NCI-H2171 treated with DMSO at 0.1 percent for 48 hours (cell line): ENCODE results near the gene STAT3.
A peak's percentile ranks its signal among the peaks of the same experiment; 100 is the strongest.

Experiments used
- DNase-seq: peaks from one replicate; lab custom pipeline; 2025; lab: John Stamatoyannopoulos, UW

Gene STAT3

DNA sequence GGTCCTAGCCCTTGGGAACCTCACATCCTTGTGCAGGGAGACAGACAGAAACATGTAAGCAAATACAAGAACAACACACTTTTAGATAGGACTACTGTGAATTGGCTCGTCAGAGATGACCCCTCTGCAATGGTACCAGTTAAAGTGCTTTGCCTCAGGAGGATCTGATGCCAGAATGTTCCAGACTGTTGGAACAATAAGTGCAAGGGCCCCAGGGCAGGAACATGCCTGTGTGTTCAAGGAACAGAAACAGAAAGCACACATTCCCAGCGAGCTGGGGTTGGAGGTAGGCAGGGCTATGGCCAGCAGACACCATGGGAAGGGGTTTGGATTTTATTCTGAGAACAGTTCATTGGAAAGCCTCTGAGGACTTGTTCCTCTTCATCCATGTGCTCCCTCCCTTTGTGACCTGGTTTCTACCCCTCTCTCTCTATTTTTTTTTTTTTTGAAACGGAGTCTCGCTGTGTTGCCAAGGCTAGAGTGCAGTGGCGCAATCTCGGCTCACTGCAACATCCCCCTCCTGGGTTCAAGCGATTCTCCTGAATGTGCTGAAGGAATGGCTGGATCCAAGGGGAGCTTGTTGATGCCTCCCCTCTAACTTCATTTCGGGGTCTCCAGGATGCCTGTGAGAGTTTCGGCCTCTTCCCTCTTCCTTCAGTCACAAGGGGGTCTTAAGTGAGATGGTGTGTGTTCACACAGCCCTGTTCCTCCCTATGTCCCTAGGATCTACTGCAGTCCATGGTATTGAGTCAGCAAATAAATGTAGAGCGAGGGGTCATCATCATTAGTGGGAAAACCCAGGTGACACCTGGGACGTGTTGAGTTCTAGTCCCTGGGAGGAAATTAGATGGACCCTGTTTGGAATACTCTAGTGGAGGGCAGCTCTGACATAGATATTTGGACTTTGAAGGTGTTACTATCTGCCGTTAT, 93.5 kb downstream of the STAT3 start:
- DNase-seq: no peak

DNA sequence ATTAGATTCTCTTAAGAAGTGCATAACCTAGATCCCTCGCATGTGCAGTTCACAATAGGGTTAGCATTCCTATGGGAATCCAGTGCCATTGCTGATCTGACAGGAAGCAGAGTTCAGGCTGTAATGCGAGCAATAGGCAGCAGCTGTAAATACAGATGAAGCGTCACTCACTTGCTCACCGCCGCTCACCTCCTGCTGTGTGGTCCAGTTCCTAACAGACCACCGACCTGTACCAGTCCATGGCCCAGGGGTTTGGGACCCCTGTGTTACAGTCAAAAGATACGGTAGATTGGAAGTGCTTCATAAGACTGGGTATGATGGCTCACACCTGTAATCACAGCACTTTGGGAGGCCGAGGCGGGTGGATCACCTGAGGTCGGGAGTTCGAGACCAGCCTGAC, 97.1 kb downstream of the STAT3 start:
- DNase-seq: peak; percentile 36

DNA sequence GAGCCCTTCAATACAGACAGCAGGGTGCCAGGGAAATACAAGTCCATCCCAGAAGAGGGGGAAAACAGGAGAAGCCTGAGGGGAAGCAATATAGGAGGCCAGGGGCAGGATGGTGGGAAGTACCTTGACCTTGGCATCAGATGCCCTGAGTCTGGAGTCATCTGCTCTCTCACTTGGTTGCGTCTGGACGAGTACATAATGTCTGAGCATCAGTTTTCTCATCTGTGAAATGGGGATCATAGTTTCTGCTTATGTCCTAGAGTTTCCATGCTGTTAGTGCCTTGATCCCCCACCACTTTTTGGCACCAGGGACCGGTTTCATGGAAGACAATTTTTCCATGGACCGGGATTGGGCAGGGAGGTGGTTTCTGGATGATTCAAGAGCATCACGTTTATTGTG, 97.7 kb downstream of the STAT3 start:
- DNase-seq: no peak

DNA sequence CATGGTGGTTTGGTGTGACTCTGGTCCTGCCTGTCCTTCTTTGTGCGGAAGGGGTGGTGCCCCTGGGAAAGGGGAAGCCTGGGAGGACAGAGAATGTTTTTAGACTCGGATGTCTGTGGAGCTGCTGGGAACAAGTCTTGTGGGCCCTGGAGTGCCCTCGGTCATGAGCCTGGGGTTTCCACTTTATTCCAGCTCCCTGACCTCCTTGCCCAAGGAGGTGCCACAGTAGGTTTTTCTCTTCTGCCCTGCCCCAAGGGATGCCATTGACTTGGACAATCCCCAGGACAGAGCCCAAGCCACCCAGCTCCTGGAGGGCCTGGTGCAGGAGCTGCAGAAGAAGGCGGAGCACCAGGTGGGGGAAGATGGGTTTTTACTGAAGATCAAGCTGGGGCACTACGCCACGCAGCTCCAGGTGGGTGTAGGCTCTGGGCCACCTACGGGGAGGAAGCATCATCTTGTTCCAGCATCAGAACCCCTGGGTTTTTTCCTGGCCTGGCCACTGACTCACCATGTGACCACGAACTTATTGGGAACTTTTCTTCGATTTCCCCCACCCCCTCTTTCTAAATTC, 98.5 kb downstream of the STAT3 start:
- DNase-seq: no peak

DNA sequence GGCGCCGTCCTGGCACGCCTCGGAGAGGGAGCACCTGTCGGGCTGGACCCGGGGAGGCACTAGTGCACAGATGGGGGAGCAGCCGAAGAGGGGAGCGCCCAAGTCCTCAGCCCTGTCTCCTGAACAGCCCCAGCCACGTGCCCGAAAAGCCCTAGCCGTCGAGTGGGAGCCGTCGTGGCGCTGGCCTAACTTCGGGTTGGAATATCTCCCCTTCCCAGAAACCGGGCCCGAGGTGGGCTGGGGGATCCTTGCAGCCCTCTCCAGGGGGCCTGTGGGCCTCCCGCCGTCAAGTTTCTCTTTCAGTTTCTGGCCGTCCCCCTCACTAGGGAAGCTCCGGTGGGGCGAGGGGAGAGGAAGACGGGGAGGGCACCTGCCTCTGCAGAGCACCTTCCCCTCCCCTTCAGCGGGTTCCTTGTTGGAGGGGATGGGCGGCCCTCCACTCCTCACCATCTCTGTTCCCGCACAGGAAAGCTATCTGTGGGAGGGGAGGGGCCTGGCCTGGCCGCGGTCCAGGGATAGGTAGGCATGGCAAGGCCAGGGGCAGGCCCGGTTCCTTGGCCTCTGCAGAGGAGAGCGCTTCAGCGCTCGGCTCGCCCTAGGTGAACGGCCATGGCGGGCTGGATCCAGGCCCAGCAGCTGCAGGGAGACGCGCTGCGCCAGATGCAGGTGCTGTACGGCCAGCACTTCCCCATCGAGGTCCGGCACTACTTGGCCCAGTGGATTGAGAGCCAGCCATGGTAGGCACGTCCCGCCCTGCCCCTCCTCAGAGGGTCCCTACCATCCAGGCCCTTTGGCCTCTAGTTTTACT, 99.2 kb downstream of the STAT3 start:
- DNase-seq: no peak

DNA sequence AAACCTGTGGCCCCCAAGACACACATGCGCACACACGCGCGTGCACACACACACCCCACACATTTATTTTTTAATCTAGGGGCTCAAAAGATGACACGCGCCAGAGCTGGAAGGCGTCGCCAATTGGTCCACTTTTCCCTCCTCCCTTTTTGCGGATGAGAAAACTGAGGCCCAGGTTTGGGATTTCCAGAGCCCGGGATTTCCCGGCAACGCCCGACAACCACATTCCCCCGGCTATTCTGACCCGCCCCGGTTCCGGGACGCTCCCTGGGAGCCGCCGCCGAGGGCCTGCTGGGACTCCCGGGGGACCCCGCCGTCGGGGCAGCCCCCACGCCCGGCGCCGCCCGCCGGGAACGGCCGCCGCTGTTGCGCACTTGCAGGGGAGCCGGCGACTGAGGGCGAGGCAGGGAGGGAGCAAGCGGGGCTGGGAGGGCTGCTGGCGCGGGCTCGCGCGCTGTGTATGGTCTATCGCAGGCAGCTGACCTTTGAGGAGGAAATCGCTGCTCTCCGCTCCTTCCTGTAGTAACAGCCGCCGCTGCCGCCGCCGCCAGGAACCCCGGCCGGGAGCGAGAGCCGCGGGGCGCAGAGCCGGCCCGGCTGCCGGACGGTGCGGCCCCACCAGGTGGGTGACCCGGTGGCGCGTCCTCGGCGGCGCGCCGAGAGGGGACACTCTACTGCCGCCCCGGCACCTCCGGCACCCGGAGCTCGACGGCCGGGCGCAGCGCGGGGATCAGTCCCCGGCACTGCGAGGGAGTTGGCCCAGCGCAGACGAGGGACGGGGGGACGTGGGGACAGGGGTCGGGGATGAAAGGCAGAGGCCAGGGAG, 100.1 kb downstream of the STAT3 start, which contains the start of gene STAT5A:
Gene STAT5A, plus strand, starts transcription at position 522 of the 826 bp plus-strand sequence. CDS start 914 bp downstream, outside the sequence.
- DNase-seq: peak; percentile 45

DNA sequence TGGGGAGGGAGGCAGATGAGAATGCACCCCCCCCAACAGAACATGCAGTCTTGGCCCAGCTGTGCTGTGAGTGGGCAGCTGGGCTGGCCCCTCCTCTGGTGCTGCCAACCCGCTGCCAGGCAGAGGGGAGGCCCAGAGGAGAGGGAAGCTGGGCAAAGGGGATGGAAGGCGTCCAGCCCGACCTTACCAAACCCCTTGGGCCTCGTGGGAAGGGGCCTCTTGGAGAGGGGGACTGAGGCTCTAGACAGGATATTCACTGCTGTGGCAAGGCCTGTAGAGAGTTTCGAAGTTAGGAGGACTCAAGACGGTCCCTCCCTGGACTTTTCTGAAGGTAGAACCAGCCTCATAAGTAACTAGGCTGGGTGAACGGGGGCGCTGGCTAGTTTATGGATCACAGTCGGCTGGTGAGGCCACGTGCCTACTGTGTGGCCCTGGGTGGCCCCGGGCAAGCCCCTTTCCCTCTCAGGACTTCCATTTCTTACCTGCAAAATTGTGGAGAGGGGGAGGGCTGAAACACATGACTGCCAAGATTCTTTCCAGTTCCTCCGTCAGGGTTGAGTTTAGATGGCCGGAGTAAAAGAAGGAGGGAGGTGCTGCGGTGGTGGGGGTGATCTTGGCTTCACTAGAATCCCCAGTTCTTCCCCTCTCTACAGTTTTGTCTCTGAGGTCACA, 100.8 kb downstream of the STAT3 start:
- DNase-seq: no peak

DNA sequence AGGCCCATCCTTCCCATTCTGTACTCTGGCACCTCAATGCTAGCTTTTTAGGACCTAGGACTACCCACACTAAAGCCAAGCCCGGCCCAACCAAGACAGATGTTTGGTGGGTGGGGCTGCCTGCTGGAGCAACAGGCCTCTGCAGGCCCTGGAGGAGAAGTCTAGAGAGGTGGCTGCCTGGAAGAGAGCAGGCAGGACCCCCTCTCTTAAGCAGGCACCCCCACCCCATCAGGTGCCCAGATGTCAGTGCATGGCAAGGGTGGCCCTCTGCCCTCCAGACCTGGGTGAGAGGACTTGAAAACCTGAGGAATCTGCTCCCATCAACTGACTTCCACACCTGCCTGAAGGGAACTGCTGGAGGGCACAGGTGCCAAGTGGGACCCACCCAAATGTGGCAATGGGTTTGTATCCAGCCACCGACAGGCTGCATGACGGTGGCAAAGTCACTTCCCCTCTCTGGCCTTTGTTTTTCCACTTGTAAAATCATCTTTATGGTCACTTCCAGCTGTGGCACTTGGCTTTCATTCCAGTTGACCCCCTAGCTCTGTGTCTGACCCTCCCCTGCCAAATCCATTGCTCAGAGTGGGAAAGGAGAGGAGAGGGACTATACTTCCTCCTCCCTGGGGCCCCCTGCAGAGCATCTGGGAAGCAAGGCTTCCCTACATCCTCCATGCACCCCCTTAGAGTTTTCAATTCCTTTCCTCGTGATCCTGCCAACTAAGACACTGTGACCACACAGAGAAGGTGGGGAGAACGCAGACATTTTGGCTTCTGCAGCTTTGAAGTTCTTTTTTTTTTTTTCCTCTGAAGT, 101.6 kb downstream of the STAT3 start:
- DNase-seq: peak; percentile 64

DNA sequence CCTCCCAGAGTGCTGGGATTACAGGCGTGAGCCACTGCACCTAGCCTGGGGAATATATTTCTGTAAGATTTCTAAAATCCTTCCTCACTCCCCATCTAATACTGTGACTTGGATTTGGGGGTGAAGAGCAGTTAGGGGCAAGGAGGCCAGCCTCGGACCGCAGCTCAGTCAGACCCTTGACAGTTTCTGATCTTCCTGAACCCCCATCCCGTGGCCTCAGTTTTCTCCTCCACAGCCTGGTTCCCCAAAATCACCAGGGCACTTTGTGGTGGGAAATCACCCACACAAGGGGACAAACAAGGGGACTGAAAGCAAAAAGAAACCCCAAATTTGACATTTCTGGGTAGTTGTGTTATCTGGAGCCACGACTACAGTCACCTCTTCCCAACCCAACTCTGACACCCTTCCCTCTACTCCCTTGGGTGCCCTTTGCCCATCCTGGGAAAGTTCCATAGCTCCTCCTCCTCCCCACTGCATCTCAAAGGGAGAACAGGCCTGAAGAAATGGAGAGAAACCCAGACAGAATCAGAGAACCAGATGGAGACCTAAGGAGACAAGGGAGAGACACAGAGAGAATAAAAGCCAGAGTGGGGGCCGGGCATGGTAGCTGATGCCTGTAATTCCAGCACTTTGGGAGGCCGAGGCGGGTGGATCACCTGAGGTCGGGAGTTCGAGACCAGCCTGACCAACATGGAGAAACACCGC, 102.7 kb downstream of the STAT3 start:
- DNase-seq: no peak

DNA sequence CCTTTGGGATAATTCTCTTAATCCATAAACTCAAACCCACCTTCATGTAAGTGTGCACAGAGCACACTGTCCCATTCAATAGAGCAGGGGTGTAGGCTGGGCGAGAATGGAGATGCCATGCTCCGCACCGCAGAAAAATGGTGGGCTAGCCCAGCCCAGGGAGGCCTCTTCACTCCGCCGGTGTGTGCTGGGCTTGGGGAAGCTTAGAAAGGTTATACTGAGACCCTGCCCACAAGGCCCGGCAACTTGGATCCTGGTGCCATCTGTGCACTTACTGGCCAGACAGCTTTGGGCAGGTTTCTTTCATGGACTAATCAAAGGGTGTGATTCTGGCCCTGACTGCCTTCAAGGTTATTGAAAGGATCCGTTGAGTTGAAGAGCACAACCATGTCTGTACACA, 103.7 kb downstream of the STAT3 start:
- DNase-seq: no peak

DNA sequence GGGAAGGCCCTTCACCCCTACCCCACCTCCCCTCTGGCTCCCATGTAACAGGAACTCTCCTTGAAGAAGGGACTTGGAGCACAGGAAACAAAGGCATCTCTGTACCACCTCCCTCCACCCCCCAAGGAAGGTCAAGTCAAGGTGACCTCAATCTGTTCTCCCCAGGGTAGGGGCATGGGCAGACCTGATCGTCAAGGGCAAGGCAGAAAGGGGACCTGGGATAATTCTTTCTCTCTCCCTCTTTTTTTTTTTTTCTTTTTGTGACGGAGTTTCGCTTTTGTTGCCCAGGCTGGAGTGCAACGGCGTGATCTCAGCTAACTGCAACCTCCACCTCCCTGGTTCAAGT, 104.2 kb downstream of the STAT3 start:
- DNase-seq: no peak

DNA sequence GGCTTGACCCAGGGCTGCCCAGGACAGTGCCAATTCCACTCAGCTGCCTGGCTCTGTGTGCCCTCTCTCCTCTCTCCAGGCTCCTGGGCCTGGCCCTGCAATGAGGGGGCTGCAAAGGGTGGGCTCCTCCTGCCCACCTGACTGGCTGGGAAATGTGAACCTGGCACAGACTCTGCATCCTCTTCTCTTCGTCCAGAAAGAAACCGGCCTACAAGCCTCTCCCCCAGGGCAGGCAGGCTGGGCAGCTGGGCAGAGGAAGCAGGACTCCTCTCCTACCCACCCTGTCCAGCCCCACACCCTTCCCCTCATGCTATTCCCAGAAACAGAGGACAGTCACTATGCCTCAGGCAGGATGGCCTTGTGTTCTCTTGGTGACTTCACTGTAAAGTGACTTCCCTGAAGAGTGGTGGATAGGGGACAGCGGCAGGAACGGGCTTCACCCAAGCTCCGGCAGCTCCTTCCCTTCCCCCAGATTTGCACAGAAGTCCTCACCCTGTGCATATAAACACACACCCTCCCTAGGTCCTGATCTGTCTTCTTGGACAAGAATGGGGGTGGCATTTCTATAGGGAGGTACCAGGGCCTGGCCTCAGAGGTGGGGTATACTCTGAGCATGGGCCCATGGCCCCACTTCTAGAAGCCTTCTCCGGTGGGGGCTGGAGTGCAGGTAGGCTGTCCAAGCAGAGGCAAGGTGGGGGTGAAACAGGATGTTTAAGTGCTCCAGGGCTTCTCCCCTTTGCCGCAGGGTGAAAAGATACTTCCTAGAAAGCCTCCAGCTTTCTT, 104.8 kb downstream of the STAT3 start:
- no peak for DNase-seq

DNA sequence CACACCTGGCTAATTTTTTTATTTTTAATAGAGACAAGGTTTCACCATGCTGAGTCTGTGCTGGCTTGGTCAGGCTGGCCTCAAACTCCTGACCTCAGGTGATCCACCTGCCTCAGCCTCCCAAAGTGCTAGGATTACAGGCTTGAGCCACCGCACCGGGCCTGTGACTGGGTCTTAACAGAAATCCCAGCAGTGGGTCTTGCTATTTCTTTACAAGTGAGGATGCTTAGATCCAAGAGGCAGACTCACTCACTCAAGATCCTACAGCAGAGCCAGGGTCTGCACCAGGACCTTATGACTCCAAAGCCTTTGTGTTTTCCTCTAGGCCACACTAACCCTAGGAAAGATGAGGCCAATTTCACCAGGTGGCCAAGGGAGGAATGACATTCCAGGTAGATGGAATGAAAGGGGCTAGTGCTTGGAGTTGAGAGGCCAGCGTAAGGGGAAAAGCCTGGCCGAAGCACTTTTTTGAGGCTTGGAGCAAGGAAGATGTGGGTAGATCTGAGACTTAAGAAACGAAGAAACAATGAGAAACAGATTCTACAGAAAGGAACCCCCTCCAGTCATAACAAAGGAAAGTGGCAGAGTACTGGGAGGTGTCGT, 105.7 kb downstream of the STAT3 start:
- no peak for DNase-seq

DNA sequence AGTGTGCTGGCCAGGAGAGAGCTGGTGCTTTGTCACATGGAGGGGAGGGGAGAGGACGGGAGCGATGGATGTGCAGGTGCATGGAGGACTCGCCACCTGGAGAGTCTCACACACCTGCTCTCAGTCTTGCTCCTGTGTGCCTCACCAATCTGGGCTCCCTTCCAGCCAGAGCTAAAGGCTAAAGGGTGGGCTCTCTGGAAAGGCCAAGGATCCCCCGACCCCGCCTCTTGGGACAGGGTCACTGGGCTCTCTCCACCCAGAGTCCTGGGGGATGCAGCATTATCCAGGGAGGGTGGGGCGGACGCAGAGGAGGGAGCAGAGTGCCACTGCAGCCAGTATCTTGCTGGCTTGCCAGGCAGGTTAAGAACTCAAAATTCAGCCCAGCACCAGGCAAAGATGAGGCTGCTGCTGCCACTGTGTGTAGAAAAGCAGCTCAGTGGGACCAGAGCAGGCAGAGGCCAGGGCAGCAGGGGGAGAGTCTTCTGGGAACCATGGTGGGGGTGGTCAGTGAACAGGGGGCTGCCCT, 106.6 kb downstream of the STAT3 start:
- peak; percentile 92 for DNase-seq

DNA sequence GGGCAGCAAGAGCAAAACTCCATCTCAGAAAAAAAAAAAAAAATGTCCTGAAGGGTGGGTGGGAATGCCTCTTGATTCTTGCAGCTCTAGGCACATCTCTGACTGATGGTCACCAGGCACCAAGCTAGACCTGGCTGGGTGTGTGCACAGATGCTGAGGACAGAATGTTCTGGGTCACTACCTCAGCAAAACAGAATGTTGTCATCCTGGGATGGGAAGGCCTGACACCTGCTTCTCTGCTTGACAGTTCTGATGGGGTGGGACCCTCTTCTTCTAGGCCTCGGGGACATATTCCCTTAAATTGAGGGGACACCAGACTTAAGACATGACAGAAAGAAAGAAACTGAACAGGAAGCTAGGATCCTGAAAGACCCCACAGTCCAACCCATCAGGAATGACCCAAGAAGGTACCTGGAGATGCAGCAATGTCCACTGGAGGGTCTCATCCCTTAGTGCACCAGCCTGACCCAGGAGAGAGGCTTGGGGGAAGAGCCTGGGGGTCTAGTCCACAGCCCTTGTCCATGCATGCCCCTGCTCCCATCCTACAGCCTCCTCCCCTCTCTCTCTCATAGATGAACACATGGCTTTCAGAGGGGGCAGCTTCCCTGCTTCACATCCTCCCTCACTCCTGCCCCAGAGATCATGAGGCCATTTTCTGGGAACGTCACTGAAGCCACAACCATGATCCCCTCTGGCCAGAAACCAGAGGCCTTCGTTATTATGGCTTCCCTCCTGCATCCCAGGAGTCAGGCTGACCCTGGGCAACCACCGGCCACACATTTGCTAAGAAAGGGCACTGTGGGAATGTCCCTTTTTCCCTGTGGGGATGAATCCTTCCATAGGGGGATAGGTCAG, 108.2 kb downstream of the STAT3 start:
- no peak for DNase-seq

DNA sequence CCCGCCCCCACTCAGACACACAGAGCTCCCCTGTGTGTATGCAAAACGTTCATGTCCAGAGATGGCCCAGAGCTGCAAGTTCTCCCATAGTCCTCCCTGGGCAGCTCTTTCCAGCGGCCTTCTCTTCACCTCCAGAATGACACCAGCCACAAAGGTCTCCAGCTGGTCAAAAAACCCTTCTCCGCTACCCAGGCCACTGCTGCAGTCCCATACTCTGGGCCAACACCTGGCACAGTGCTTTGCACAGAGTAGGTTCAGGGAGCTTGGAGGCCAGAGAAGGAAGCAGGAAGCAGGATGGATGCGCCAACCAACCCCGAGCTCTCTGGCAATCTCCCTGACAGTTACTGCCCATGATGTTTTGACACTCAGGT, 110.9 kb downstream of the STAT3 start:
- DNase-seq: no peak

DNA sequence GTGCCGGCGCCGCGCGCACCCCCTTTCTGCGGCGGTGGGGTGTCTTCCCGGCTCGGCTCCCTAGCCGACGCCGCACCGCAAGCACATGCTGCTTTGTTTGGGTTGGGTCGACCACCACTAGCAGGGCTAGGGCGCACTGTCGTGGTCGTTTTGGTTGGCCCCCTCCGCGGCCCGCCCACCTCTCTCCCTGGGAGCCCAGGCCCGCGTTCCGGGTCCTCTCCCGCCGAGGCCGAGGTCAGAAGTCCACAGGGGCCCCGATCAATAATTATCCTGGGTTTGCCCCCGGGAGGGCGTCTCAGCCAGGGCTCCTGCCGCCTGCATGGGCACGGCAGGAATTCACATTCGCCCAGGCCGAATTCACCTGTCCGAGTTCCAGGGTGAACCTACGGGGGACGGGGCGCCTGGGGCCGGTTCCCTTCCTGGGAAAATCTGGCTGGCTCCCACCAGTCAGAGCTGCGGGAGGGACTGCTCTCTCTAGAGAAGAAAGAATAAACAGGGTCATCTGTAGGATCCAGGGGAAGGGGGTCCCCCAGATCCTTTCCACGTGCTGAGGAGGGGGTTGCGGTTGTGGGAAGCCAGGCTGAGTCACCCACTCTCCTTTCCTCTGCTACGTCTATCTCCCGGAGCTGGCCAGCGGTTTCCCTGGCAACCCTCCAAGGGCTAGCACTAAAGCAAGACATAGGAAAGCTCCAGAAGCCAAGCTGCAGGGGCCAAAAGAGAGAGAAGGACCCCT, 111.5 kb downstream of the STAT3 start:
- DNase-seq: no peak
